ENCODE data around the gene DLG3. TPM values are rescaled to one million over a fixed set of nuclear protein-coding genes. Genes with fewer than 3 reads are reported as not detected.

DLG3 gene
- total RNA-seq, 2 experiments from 2014 or later = 33.3 to 39.9 TPM

DNA sequence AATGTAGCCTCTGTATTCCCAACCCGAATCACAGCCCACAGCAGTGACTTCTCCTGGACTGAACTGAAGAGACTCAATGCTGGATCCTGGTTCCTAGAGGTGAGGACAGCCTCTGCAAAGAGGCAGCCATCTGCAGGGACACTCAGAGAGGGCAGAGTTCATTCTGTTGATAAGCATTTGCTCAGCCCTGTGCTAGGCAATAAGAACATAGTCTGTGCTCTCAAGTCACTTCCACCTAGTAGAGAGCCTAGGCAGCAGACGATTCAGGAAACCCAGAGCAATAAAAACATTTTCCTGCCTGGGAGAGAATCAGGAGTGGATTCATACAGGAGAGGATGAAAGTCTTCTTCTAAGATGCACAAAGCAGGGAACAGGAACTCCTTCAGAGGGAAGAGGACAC is 17.3 kb upstream of the DLG3 start:
- no peaks in the 10 kb centered on the region for H3K36me3 Mint-ChIP-seq (ENCODE audit: low read depth)
- H3K27ac Mint-ChIP-seq = no peak overlapping the region
- no peak overlapping the region for H3K4me3 Mint-ChIP-seq
- CTCF ChIA-PET = no interaction called here
- DNase-seq = no peak
- POLR2A ChIA-PET = no interaction called here
- H3K9me3 Mint-ChIP-seq = no peaks in the 10 kb centered on the region
- no peaks in the 10 kb centered on the region for H3K4me1 Mint-ChIP-seq
- H3K27me3 Mint-ChIP-seq = no peaks in the 10 kb centered on the region

GRCh38 chrX:70429759-70430158 is 14.9 kb upstream of the DLG3 start:
- POLR2A ChIA-PET = no interaction called here
- H3K27me3 Mint-ChIP-seq = no peaks in the 10 kb centered on the region
- H3K4me1 Mint-ChIP-seq = peaks cover 9% of the 10 kb centered on the region
- H3K9me3 Mint-ChIP-seq = no peaks in the 10 kb centered on the region
- H3K4me3 Mint-ChIP-seq = no peak overlapping the region
- no peak for DNase-seq
- H3K27ac Mint-ChIP-seq = no peak overlapping the region
- CTCF ChIA-PET = no interaction called here
- H3K36me3 Mint-ChIP-seq (ENCODE audit: low read depth) = no peaks in the 10 kb centered on the region

DNA sequence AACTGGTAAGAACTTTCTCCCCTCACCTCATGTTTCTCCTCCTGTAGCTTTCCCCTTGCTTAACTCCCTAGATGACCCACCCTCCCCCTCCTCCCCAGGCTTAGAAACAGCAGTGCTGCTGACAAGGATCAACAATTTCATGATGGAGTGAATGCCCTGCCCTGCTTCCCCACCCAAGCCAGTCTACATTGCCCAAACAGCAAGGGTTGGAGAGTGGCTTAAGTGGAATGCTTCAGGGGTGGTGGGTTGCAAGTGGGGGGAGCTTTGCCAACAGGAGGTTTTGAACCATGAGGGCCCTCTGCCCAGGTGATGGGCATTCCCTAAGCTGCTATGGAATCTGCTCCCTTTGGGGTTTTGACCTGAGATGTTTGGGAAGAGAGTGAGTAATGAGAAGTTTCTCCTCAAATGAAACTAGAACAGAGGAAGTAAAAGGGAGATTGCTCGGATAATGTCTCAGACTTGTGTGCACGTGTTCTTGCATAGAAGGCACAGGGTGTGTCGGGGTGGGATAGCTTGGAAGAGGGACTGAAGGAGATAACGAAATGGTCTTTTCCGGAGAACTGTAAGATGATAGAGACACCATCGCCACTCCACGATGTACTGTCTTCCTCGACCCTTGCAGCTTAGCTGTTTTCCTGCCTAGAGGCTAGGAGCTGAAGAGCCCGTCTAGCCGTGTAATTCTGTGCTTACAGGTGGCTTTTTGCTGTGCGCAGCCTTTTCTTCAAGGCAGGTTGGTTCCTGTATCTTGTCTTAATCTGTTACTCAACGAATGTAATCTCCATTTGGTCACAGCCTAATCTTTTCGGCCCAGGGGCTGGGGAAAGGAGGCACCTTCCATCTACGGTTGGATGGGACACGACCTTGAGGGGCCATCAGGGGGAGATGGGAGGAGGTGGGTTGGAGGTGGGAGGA is 11.4 kb upstream of the DLG3 start:
- H3K4me3 Mint-ChIP-seq = peak overlapping the region; percentile 85
- H3K36me3 Mint-ChIP-seq (ENCODE audit: low read depth) = no peaks in the 10 kb centered on the region
- peak overlapping the region; percentile 49 for H3K27ac Mint-ChIP-seq
- no peaks in the 10 kb centered on the region for H3K9me3 Mint-ChIP-seq
- no peak for DNase-seq
- H3K4me1 Mint-ChIP-seq = peaks cover 31% of the 10 kb centered on the region
- H3K27me3 Mint-ChIP-seq = peaks cover 15% of the 10 kb centered on the region
- CTCF ChIA-PET = interaction anchor here (0.7 to 2.9 kb wide), 9 partner anchors 11 to 232 kb away, joined by 3 to 11 read pairs (median 5); partner anchors contain the start of genes DLG3, GDPD2, KIF4A and PDZD11
- POLR2A ChIA-PET = interaction anchor here (1.3 to 3.4 kb wide), 5 partner anchors 12 to 300 kb away, joined by 3 to 13 read pairs (median 4); partner anchors contain the start of genes DLG3 and IGBP1

DNA sequence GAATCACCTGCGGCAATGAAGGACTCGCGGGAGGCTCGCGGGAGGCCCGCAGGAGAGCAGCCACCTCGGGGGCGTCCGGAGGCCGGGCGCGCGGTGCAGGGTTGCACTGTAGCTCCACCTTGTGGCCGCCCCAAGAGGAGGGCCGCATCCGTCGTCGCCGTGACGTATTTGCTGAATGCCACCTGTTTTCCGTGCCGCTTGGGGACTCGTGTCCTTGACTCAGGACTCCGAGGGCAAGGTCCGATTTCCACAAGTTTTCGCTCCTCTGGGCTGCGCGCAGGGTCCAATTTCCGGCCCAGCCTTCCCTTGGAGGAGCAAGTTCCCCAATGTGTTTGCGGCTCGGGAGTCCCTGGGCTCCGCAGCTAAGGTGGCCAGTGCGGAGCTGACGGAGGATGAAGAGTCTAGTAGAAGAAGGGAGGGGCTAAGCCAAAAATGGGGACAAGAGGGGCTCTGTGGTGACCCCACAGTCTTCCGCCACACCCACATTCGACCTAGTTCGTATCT is 10.7 kb upstream of the DLG3 start:
- peaks cover 15% of the 10 kb centered on the region for H3K27me3 Mint-ChIP-seq
- POLR2A ChIA-PET = interaction anchor here (1.4 to 3.4 kb wide), 4 partner anchors 11 to 300 kb away, joined by 4 to 13 read pairs (median 7); partner anchors contain the start of genes DLG3 and IGBP1
- peak overlapping the region; percentile 81 for H3K27ac Mint-ChIP-seq

GRCh38 chrX:70434352-70434866 is 10.2 kb upstream of the DLG3 start:
- Mint-ChIP-seq H3K36me3 (ENCODE audit: low read depth) (no peaks in the 10 kb centered on the region), H3K4me3 (peak overlapping the region; percentile 85), H3K4me1 (peaks cover 43% of the 10 kb centered on the region), H3K9me3 (no peaks in the 10 kb centered on the region), H3K27ac (peak overlapping the region; percentile 81), H3K27me3 (peaks cover 18% of the 10 kb centered on the region)
- ChIA-PET CTCF (interaction anchor here (1.1 to 2.9 kb wide), 8 partner anchors 10 to 231 kb away, joined by 4 to 11 read pairs (median 7); partner anchors contain the start of genes DLG3, KIF4A and PDZD11), POLR2A (interaction anchor here (0.7 to 3.4 kb wide), 4 partner anchors 10 to 301 kb away, joined by 3 to 13 read pairs (median 9); partner anchors contain the start of genes DLG3 and IGBP1)
- DNase-seq = peak; percentile 75

More for the DNA sequence above, 10.7 kb upstream of the DLG3 start:
- Mint-ChIP-seq H3K4me3 (peak overlapping the region; percentile 85), H3K36me3 (ENCODE audit: low read depth) (no peaks in the 10 kb centered on the region), H3K4me1 (peaks cover 38% of the 10 kb centered on the region), H3K9me3 (no peaks in the 10 kb centered on the region)
- CTCF ChIA-PET = interaction anchor here (0.9 to 2.9 kb wide), 8 partner anchors 11 to 231 kb away, joined by 3 to 11 read pairs (median 7); partner anchors contain the start of genes DLG3, KIF4A and PDZD11
- peak; percentile 79 for DNase-seq

DNA sequence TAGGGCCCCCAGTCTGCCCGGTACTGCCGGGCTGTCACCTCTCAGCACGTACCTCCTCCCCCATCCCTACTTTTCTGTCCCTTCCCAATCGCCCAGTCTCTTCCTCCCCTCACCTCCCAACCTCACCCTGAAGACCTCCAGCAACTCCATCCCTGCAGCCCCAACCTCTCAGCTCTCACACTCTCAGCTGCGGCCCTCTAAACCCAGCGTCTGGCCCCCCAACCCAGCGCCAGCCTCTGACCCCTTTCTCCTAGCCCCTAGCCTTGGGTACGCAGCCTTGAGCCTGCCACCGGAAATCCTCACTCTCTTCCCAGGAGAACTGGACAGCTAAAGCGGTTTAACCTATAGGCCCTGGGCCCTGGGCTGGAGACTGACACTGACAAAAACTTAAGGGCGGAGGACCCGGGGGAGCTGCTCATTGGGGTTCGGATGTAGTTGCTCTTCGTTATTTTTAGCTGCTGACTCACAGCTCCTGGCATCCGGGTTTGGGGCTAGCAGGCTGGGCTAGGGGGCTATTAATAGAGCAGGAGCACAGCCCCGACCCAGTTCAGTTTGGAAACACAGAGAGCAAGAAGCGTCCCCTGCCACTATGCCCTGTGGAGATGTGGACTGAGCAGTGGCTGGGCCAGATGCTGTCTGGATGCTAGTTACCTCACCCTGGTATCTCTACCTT is 9.6 kb upstream of the DLG3 start:
- DNase-seq = peak; percentile 35

DNA sequence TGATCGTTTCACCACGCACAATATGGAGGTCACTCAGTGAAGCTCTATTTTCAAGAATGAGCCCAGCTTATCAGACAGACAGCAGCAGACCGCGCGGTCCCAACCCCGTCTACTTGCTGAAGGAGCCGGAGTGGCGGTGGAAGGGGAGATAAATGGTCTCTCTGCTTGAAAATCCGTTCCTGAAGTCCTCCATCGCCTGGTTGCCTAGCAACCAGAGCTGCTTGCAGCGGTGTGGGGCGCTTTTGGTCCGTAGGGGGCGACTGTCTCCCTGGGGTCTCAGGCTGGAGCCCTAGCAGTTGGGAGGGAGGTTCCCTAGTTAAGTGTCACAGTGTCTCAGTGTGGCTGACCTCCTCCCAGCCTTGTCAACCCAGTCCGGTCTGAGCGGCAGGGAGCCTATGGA is 8.3 kb upstream of the DLG3 start:
- Mint-ChIP-seq H3K4me1 (peaks cover 45% of the 10 kb centered on the region), H3K36me3 (ENCODE audit: low read depth) (no peaks in the 10 kb centered on the region), H3K9me3 (no peaks in the 10 kb centered on the region), H3K27ac (no peak overlapping the region), H3K27me3 (peaks cover 27% of the 10 kb centered on the region), H3K4me3 (no peak overlapping the region)
- no peak for DNase-seq
- ChIA-PET POLR2A (interaction anchor here (0.9 to 3.4 kb wide), 4 partner anchors 16 to 303 kb away, joined by 3 to 13 read pairs (median 6); partner anchors contain the start of genes IGBP1, KIF4A and PDZD11), CTCF (interaction anchor here (1.2 kb wide), 1 partner anchor 15 kb away, joined by 3 read pairs; no protein-coding TSS in a partner anchor)

More for the DNA sequence above, 9.6 kb upstream of the DLG3 start:
- H3K4me3 Mint-ChIP-seq = peak overlapping the region; percentile 85
- H3K27me3 Mint-ChIP-seq = peaks cover 19% of the 10 kb centered on the region
- H3K27ac Mint-ChIP-seq = peak overlapping the region; percentile 21
- no peaks in the 10 kb centered on the region for H3K9me3 Mint-ChIP-seq
- H3K36me3 Mint-ChIP-seq (ENCODE audit: low read depth) = no peaks in the 10 kb centered on the region
- ChIA-PET POLR2A (interaction anchor here (0.7 to 3.4 kb wide), 7 partner anchors 10 to 301 kb away, joined by 3 to 13 read pairs (median 4); partner anchors contain the start of genes DLG3, IGBP1, KIF4A and PDZD11), CTCF (interaction anchor here (1.1 to 2.4 kb wide), 3 partner anchors 9 to 17 kb away, joined by 3 to 9 read pairs (median 4); partner anchors contain the start of gene DLG3)
- H3K4me1 Mint-ChIP-seq = peaks cover 45% of the 10 kb centered on the region

DNA sequence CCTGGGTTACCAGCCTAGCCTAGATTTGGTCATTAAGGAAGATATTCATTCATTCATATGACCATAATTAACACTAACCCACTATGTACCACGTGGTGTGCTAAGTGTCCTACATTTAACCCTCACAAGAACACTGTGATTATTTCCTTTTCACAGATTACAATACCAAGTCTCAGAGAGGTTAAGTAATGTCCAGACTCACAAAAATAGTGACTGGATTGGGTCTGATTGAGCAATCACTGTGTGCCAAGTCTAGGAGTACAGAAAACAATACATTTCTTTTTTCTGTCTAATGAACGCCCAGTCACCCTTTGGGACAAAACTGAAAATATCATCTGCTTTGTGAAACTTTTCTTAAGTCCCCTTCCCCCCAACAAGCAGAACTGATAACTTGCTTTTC is 7.6 kb upstream of the DLG3 start:
- no peak for DNase-seq
- POLR2A ChIA-PET = interaction anchor here (3.4 kb wide), 1 partner anchor 15 kb away, joined by 13 read pairs; no protein-coding TSS in a partner anchor
- Mint-ChIP-seq H3K4me1 (peaks cover 45% of the 10 kb centered on the region), H3K27me3 (peaks cover 32% of the 10 kb centered on the region), H3K4me3 (no peak overlapping the region), H3K27ac (no peak overlapping the region), H3K9me3 (no peaks in the 10 kb centered on the region), H3K36me3 (ENCODE audit: low read depth) (no peaks in the 10 kb centered on the region)
- CTCF ChIA-PET = no interaction called here

DNA sequence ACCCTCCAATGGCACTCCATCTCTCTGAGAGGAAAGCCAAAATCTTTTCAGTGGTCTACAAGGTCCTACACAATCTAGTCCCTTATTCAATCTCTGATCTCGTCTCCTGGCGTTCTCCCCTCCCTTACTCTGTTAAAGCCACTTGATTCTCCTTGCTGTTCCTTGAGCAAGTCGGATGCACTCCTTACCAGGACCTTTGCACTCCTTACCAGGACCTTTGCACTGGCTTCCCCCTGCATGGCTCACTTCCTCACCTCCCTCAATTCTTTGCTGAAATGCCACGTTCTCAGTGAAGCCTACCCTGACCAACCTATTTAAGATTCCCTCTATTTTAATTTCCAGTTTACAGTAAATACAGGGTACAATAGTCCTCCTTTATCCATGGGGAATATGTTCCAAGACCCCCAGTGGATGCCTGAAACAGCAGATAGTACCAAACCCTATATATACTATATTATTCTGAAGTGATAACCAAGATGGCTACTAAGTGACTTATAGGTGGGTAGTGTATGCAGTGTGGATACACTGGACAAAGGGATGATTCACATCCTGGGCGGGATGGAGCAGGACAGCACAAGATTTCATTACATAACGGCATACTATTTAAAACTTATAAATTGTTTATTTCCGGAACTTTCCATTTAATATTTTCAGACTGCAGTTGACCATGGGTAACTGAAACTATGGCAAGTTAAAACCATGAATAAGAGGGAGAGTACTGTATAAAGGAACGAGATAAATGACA is 6.5 kb upstream of the DLG3 start:
- no peaks in the 10 kb centered on the region for H3K36me3 Mint-ChIP-seq (ENCODE audit: low read depth)
- POLR2A ChIA-PET = no interaction called here
- CTCF ChIA-PET = no interaction called here
- peaks cover 43% of the 10 kb centered on the region for H3K27me3 Mint-ChIP-seq
- no peak for DNase-seq
- peaks cover 44% of the 10 kb centered on the region for H3K4me1 Mint-ChIP-seq
- H3K9me3 Mint-ChIP-seq = no peaks in the 10 kb centered on the region
- H3K27ac Mint-ChIP-seq = no peak overlapping the region
- no peak overlapping the region for H3K4me3 Mint-ChIP-seq

- no peaks in the 10 kb centered on the region for H3K36me3 Mint-ChIP-seq (ENCODE audit: low read depth)
- ChIA-PET CTCF (no interaction called here), POLR2A (no interaction called here)
- H3K4me1 Mint-ChIP-seq = peaks cover 38% of the 10 kb centered on the region
- no peaks in the 10 kb centered on the region for H3K9me3 Mint-ChIP-seq
- peak overlapping the region; percentile 6 for H3K27ac Mint-ChIP-seq
- H3K4me3 Mint-ChIP-seq = no peak overlapping the region
- no peak for DNase-seq
- peaks cover 45% of the 10 kb centered on the region for H3K27me3 Mint-ChIP-seq
These were observed 5.6 kb upstream of the DLG3 start for GRCh38 chrX:70439016-70439415.

DNA sequence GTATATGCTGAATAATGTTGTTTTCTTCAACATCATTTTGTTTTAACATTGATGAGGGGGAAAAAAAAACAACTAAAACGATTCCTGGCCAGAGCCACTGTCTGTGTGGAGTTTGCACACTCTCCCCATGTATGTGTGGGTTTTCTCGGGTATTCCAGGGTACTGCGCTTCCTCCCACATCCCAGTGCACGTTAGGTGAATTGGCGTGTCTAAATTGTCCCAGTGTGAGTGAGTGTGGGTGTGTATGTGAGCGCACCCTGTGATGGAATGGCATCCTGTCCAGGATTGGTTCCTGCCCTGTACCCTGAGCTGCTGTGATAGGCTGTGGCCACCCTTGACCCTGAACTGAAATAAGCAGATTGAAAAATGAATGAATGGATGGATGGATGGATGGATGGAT is 2.4 kb upstream of the DLG3 start:
- H3K27me3 Mint-ChIP-seq = peaks cover 53% of the 10 kb centered on the region
- CTCF ChIA-PET = interaction anchor here (1.1 kb wide), 1 partner anchor 9 kb away, joined by 6 read pairs; no protein-coding TSS in a partner anchor

More for the DNA sequence above, 2.4 kb upstream of the DLG3 start:
- POLR2A ChIA-PET = no interaction called here
- Mint-ChIP-seq H3K27ac (no peak overlapping the region), H3K4me3 (no peak overlapping the region), H3K4me1 (peaks cover 28% of the 10 kb centered on the region), H3K36me3 (ENCODE audit: low read depth) (no peaks in the 10 kb centered on the region), H3K9me3 (no peaks in the 10 kb centered on the region)
- no peak for DNase-seq
